Renal cortical epithelial cell (primary cell): ENCODE measurements around the gene DIP2C. TPM values are rescaled to one million over a fixed set of nuclear protein-coding genes. Genes with fewer than 3 reads are reported as not detected.
"Not testable (repeated sequence)": the region's sequence is repeated elsewhere in the genome, so short reads cannot be mapped to it uniquely, and the experiment has no call there.

Experiments used
- DNase-seq: peaks from one replicate; pipeline ENCODE4 v3.0.0-alpha.2; 2011; ENCODE audit warnings: low read depth
- total RNA-seq: library from RNA; depleted of rRNA; stranded (reverse); fragments of >200 nt; gene quantifications from 2 replicates; pipeline ENCODE4 v1.2.3, GENCODE V29; 2014

DIP2C gene
- total RNA-seq, 1 donor from 2014 or later, result 14.4 TPM

DNA sequence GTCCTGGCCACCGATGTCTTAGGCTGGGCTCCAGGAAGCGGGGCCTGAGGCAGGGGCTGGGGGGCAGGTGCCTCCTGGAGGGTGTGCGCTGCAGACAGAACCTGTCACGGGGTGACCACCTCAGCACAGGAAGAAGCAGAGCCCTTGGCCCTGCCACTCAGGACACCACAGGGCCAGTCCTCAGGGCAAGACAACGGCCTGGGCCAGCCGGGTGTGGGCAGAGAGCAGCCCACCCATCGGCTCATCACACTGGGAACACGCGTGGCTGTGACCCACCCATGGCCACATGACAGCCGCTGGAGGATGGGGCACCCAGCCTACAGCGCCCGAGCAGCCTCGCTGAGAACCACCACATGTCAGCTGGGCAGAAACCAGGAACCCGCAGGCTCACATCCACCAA is 5.9 kb upstream of the DIP2C start:
- no peak for DNase-seq

DNA sequence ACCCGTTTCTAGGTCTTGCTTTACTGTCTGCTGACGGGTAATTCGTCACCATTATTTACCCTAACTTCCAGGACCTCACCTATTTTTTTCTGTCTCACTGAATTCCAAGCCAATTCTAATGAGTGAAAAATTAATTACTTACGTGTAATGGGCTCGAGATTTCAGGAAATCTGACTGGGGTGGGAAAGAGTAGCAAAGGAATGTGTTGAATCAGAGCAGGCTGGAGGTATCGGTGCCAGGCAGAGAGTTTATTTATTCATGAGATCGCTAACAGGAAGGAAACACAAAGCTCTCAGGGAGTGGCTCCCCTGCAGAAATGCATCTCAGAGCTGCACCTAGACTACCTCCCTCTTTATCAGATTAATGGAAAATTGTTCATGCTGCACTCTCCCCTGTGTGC is 4.0 kb upstream of the DIP2C start:
- DNase-seq, result peak; percentile 95

DNA sequence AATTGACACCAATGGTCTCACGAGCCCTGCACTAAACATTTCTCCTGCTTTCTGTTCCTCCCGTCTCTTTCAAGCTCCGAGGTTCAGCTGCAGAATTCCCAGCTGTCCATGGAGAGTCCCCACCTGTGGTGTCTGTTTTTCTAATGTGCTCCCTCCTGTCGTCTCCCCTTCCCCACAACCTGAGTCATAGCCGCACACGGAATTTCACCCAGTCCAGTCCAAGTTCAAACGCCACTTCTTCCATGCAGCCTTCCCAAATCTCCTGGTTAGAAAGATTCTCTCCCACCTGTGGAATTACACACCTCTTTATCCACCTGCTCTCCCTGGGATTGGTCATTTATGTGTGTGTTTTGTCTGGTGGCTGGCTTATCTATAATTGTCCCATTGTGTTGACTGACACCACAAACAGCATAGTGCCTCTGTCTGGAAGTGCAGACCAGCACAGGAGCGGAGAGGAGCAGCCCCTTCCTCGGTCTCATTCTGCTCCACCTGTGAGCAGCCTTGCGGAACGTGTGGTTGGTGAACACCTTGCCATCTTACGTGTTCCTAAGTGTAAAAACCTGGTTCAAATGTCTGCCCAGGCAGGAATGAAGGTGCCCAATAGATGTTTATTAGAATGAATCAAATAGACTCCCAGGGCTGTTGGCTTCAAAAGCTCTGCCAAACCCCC is 3.3 kb upstream of the DIP2C start:
- no peak for DNase-seq

DNA sequence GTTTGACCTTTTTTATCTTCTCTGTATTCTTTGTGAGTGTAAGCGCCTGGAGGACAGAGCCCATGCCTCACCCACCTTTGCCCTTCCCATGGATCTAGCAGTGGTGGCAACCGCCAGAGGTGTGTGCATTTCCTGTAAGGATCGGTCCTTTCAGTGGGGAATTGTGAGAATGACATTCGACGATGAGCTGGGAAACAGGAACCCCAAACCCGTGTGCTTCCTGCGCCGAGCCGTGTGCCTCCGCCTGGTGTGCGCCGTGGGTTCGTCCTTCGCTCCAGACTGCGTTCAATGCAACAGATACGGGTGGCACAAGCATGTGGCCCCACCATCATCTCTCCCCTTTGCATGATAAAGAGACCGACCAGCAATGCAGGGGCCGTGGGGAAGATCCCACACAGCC is 1.7 kb upstream of the DIP2C start:
- no peak for DNase-seq

DNA sequence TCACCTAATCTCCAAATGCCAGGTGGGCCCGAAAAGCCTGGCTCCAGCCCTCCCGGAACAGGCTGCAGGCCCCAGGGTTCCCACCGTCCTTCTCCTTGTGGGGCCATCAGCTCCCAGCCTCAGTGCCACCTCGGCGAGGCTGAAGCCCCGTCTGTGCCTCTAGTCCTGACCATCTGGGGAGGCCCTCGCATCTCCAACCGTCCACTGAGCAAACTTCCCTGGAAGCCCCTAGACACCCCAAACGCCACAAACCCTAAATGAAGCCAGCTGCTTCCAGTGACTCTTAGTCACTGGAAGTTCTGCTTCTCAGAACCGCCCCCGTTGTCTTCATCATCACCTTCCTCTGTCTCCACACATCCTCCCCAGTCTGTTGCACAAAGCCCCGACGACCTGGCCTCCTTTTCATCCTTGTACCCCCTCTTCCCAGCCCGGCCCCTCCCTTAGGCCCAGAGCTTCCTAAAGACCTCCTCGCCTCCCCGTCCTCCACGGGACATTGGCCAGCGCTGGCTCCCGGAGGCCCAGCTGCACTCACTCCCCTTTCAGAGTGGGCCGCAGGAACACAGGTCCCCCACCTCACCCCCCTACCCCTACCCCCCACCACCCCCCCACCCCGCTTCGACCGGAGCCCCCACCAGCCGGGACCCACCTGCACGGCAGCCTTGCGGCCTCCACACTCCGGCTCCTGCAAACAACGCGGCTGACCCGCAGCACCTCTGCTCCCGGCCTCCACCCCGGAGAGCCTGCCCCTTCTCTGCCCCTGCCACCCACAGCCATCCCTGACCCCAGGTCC is 1.1 kb upstream of the DIP2C start:
- DNase-seq, result no peak

DNA sequence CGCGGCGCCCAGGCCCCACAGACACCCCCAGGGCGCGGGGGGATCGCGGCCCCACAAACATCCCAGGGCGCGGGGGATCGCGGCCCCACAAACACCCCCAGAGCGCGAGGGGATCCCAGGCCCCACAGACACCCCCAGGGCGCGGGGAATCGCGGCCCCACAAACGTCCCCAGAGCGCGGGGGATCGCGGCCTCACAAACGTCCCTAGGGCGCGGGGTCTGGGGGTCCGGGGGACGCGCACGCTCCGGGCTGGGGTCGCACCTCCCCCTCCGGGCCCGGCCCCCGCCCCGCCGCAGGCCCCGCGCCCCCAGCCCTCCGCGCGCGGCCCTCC is 382 bp downstream of the DIP2C start:
- no peak for DNase-seq

DNA sequence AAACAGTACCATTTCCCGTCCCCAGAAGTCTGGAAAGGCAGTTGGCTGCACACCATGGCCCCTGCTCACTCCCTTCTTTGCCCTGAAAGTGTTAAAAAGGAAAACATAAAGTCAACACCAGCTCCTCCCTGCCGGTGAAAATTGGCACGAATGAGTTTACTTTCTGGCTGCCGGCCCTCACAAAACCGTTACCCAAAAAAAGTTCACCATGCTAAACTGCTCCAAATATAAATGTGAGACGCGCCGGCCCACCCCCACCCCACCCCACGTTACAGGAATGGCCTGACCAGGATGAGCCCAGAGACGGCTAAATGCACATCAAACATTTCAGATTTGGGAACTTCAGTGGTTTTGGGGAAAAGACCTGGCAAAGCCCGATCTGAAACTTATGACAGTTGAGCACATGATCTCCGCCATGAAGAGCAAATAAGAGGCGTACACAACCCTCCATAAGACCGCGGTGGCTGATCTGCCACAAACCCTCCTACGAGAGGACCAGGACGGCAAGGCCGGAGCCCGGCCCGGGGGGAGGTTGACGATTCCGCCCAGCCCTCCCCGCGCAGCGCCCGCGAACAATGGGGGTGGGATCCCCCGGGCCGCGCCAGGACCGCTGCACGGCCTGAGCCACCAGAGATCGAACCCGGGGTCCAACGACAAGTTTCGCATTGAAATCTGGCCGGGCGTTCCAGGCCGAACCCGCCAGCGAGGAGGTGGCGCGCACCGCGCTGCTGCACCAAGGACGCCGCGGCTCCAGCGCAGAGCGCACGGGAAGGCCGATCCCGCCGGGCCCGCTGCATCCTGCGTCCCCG is 952 bp downstream of the DIP2C start:
- no peak for DNase-seq

DNA sequence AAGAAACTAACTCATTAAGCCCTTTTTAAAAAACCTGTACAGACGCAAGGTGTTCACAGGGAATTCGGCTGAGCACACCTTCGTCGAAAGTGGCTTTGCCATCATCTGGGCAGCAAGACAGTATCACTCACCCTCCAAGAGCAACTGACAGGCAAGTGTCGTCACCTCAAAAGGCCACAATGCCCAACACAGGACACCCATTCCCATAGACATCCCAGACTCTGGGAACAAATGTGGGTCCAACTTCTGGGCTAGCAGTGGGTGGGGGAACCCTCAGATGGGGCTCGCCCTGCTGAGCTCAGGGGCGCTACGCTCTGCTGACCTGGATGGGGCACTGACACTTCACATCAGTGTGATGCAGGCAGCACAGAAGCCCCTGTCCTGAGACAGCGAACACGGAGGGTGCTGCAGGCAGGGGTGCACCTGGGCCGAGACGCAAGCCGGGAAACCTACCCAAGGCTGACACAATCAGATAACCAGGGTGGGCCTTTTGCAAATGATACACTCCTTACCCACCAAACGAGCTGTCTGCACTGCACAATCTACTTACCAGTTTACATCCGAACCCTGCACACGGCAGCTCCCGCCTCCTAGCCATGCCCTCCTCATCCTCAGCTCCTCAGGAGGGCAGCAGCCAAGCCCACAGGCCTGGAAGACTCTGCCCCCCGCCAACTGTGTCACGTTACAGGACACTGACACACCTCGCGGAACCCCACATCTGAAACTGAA is 1.7 kb downstream of the DIP2C start:
- DNase-seq, result no peak

DNA sequence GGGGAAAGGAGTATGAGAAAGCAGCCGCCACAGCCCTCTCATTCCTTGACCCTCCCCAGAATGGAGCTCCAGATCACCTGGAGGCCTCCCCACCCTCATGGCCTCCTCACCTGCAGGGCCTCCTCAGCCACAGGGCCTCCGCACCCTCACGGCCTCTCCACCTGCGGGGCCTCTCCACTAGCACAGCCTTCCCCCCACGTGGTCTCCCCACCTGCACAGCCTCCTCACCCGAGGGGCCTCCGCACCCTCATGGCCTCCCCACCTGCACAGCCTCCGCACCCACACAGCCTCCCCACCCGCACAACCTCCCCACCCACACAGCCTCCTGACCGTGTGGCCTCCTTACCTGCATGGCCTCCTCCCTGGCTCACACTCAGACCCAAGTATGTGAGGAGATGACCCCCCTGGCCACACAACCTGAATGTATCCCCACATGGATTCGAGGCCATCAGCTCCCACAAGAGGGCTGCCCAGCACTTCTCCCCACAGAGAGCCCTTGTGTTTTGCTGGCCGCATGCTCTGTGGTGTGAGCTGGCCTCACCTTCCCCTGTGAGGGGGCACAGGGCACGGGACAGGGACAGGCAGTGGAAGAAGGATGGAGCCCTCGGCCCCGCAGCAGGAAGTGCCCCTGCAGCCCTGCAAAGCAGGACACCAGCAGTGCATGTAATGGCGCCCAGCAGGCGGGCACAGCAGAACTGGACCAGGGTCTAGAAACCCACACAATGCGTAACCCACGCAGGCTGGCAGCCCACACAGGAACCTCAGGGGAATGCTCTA is 3.1 kb downstream of the DIP2C start:
- no peak for DNase-seq

DNA sequence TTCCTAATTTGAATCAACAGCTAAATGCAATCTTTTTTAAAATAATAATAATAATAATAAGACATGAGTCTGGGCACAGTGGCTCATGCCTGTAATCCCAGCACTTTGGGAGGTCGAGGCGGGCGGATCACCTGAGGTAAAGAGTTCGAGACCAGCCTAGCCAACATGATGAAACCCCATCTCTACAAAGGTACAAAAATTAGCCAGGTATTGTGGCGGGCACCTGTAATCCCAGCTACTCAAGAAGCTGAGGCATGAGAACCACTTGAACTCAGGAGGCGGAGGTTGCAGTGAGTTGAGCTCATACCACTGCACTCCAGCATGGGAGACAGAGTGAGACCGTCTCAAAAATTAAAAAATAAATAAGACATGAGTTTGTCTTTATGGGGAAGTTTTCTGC is 3.9 kb downstream of the DIP2C start:
- DNase-seq, result no peak

DNA sequence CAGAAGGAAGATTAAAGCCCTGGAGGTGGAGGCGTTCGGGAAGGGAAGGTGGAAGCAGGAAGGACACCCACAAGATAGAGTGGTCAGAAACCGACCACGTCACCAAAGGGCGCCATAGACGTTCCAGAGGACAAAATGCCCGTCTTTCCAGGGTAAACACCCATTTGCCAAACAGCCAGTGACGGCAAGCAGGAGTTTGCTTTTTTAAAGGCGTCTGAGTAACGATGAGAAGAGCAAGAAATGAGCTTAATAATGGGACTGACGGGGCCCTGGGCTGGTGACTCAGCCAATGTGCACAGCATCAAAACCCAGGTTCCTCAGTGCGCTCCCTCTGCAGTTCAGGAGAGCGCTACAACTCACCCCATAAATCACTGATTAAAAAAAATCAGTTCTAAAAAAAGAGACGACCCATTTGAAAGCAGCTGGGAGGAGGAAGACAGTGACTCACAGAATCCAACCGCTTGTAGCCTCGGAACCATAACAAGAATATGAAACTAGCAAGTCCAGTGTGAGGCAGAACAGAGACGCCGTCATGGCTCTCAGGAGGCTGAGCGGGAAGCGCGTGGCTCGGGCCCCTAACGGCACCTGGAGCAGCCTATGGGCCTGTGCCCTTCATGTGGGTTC is 5.9 kb downstream of the DIP2C start:
- peak; percentile 92 for DNase-seq

DNA sequence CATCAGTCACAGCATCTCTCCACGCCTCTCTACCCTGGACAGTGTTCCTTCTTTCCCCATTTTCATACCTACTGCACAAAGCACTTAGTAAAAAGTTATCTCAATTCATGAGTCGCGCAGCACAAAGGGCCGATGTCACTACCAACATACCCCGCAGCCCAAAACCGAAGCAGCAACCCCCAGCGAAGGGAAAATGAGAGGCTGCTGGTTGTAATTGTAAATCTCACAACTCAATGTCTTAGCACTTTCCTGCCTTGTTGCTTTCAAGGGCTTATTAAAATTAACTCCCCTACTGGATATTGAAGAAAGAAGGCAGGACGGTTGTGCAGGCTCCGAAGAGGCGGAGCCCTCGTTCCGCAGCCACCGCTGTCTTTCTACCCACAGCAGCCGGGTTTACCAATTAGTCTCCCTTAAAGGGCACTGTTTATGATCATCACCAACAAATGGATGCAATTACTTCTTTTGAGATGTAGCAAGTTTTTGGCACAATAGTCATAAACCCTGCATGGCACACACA is 6.5 kb downstream of the DIP2C start:
- DNase-seq, result no peak

DNA sequence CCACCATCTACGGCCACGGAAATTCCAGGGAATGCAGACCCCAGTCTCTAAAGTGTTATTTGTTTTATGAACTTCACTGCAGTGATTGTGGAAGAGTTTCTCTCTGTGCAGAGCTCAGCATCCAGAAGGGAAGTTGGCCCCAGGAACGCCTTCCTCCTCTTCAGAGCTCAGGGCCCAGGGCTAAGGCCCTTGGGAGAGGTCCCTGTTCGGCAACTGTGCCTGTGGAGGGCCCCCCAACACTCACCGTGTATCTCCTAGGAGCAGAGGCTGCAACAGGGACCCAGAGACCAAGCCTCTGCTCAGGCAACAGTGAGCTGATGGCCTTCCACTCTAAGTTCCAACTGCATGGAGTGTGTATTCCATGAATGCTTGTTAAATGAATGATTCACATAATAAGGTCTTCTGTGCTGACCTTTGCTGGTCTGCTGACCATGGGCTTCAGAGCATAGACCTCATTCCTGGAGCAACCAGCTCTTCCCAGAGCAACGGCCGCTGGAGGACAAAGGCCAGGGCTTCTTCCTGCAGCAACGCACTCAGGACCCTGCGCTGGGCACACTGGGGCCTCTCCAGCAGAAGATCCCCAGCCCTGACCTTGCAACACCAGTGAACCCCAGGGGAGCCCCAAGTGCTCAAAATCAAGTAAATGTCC is 7.7 kb downstream of the DIP2C start:
- peak; percentile 92 for DNase-seq

DNA sequence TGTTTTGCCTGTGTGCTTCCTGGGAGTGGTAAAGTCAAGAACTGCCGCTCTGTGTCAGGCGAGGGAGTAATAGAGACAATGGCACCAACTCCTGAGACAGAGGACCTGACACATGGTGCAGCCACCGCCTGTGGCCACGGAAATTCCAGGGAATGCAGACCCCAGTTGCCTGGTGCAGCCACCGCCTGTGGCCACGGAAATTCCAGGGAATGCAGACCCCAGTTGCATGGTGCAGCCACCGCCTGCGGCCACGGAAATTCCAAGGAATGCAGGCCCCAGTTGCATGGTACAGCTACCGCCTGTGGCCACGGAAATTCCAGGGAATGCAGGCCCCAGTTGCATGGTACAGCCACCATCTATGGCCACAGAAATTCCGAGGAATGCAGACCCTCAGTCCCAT is 8.7 kb downstream of the DIP2C start:
- DNase-seq, result no peak

DNA sequence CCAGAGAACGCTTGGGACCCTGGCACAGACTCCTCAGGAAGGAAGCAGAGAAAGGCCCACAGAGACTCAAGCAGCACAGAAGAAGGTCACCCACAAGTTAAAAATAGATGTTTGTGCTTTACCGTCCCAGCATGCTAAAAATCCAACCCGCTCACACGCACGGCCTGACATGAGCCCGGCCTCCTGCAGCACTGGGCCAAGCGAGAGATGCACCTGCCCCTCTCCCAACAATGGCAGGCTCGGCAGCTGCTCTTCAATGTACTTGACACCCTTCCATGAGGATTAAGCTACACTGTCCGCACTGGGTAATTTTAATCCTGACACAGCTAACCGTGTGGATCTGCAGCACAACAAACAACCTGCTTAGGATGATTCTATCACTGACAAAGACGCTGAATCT is 9.3 kb downstream of the DIP2C start:
- DNase-seq, result no peak

DNA sequence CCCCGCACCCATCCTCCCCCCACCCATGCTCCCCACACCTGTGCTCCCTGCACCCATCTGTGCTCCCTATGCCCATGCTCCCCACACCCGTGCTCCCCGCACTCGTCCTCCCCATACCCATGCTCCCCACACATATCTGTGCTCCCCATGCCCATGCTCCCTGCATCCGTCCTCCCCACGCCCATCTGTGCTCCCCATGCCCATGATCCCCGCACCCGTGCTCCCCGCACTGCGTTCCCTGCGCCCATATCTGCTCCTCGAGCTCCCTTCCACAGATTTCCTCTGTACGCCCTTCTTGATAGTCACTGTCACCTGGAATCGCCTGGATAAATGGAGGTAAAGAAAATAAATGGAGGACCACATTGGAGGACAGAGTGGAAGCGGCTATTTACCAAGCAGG is 9.9 kb downstream of the DIP2C start:
- DNase-seq, result no peak

DNA sequence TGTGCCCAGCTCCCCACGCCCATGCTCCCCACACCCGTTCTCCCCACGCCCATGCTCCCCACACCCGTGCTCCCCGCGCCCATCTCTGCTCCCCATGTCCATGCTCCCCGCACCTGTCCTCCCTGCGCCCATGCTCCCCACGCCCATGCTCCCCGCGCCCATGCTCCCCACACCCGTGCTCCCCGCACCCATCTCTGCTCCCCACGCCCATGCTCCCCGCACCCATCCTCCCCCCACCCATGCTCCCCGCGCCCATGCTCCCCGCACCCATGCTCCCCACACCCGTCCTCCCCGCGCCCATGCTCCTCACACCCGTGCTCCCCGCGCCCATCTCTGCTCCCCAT is 10.8 kb downstream of the DIP2C start:
- not testable (repeated sequence) for DNase-seq

DNA sequence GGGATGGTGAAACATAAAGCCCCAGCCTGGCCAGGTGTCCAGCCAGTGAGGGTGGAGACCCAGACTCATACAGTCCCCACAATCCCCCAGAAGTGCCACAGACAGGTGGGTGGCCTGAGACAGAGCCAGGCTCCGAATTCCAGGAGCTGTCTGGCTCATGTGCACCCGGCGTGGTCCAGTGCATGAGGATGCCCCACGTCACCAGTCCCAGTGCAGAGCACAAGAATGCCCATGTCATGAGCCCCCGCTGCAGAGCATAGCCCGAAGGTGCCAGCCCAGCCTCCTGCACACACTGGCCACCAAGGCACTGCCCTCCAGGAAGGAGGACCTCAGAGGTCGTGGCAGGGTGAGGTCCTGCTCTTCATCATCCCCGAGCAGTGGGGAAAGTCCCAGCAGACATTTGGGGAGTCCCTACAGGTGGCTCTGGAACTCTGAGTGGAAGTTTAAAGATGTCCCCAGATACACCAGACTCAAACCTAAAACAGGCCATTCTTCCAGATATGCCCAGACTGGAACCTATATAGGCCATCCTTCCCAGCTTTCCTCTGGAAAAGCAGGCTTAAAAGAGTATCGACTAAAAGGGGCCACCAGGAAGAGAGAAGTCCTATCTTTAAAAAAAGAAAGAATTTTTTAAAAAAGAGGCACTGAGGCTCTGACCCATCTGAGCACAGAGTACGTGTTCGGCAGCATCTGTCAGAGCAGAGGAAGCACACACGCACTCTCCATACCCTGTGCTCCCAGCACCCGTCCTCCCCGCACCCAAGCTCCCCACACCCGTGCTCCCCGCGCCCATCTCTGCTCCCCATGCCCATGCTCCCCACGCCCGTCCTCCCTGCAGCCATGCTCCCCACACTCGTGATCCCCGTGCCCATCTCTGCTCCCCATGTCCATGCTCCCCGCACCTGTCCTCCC is 11.5 kb downstream of the DIP2C start:
- no peak for DNase-seq

DNA sequence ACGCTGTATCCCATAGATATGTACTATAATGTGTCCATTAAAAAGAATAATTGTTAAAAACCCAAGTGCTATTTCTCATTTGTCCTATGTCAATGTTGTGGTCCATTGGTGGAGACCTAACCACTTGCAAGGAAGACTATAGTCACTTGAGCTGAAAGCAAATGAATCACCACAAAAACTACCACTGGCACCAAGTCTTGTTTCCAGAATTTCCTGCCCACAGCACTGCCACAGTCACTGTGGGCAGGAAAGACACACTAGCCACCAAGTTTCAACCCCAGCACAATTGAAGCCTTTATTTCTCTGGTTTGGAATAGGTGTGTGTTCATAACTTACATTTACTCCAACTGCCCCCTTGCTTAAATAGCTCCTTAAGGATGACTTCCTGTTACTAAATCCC is 12.4 kb downstream of the DIP2C start:
- DNase-seq, result no peak
